GM12878 (cell line): ENCODE data around the gene FGFR1OP2. TPM values are rescaled to one million over a fixed set of nuclear protein-coding genes. Genes with fewer than 3 reads are reported as not detected.
A peak's percentile ranks its signal among the peaks of the same experiment; 100 is the strongest.

Source experiments
- CBFB ChIP-seq: IDR thresholded peaks from 2 replicates; pipeline ENCODE4 v1.6.1; 2016; ENCODE audit warnings: antibody characterized with exemption, low read depth
- CBX5 ChIP-seq: sonication (generic); IDR thresholded peaks from 2 replicates; pipeline ENCODE4 v1.6.1; 2016; ENCODE audit warnings: low read depth, moderate library complexity, mild to moderate bottlenecking, inconsistent platforms
- E2F8 ChIP-seq: fragments of 450-650 bp; IDR thresholded peaks from 2 replicates; pipeline ENCODE4 v1.6.1; 2018; ENCODE audit warnings: mild to moderate bottlenecking, low read depth, moderate library complexity; ENCODE audit not compliant: partially characterized antibody
- ETV6 ChIP-seq, 2 experiments: fragments of 450-650 bp in 1 of 2; IDR thresholded peaks in 1 of 2; conservative IDR thresholded peaks in 1 of 2; 2 replicates each; pipeline ENCODE4 v1.6.1; 2014; ENCODE audit warnings: antibody characterized with exemption in 1 of 2, borderline replicate concordance in 1 of 2, low read depth in 1 of 2, mild to moderate bottlenecking in 1 of 2, moderate library complexity in 1 of 2
- LARP7 ChIP-seq: fragments of 450-650 bp; IDR thresholded peaks from 2 replicates; pipeline ENCODE4 v1.6.1; 2017; ENCODE audit warnings: mild to moderate bottlenecking
- MTA3 ChIP-seq: IDR thresholded peaks from 2 replicates; pipeline ENCODE4 v1.6.1; 2012; ENCODE audit warnings: low read length, inconsistent platforms, borderline replicate concordance
- NBN ChIP-seq: fragments of 450-650 bp; IDR thresholded peaks from 2 replicates; pipeline ENCODE4 v1.6.1; 2016
- POLR2A ChIP-seq: IDR thresholded peaks from 2 replicates; pipeline ENCODE4 v1.6.1; 2011; ENCODE audit warnings: low read depth, mild to moderate bottlenecking, low read length
- POU2F2 ChIP-seq: IDR thresholded peaks from 3 replicates; pipeline ENCODE4 v1.6.1; 2011; ENCODE audit warnings: low read depth, mild to moderate bottlenecking, low read length, borderline replicate concordance
- RAD21 ChIP-seq: IDR thresholded peaks from 2 replicates; pipeline ENCODE4 v1.6.1; 2011; ENCODE audit warnings: mild to moderate bottlenecking, low read depth, low read length, moderate library complexity; ENCODE audit not compliant: insufficient read depth
- SKIL ChIP-seq: fragments of 450-650 bp; IDR thresholded peaks from 2 replicates; pipeline ENCODE4 v1.6.1; 2017; ENCODE audit warnings: mild to moderate bottlenecking, low read depth, inconsistent platforms; ENCODE audit not compliant: poor library complexity, severe bottlenecking
- ZNF217 ChIP-seq: fragments of 450-650 bp; IDR thresholded peaks from 2 replicates; pipeline ENCODE4 v1.6.1; 2017; ENCODE audit warnings: antibody characterized with exemption, mild to moderate bottlenecking
- ZSCAN29 ChIP-seq: fragments of 450-650 bp; IDR thresholded peaks from 2 replicates; pipeline ENCODE4 v1.6.1; 2017; ENCODE audit warnings: mild to moderate bottlenecking, moderate library complexity
- polyA plus RNA-seq, 11 experiments: library from polyadenylated mRNA; depleted of rRNA in 4 of 11; unstranded in 6 of 11; stranded (reverse) in 5 of 11; fragments of >200 nt; fragmentation: Nextera tagmentation in 4 of 11; fragmentation: Illumina TruSeq in 1 of 11; extraction: Ambion mirVana in 4 of 11; extraction: Trizol in 1 of 11; gene quantifications; 1 replicate in 1 of 11; 2 replicates in 10 of 11; pipeline versions ENCODE4 v1.2.1 to v1.2.3, GENCODE V29; 2011 to 2016; ENCODE audit warnings: inconsistent platforms in 2 of 11, missing spikeins in 2 of 11, low read depth in 1 of 11
- total RNA-seq, 4 experiments: library from RNA; depleted of rRNA in 3 of 4; stranded (reverse); fragments of >200 nt in 3 of 4; fragmentation: Illumina TruSeq in 1 of 4; extraction: Trizol in 1 of 4; gene quantifications; 2 replicates each; pipeline versions ENCODE4 v1.2.1 to v1.2.3, GENCODE V29; 2013 to 2021
- TF ChIP-seq, protein P1 (sequence below), 3 experiments: IDR thresholded peaks in 2 of 3; conservative IDR thresholded peaks in 1 of 3; 2 replicates each; pipeline ENCODE4 v1.5.1; 2011; ENCODE audit warnings: low read depth in 3 of 3, low read length in 3 of 3, mild to moderate bottlenecking in 3 of 3, control low read depth in 2 of 3, moderate library complexity in 2 of 3, inconsistent platforms in 1 of 3, mixed read lengths in 1 of 3; ENCODE audit not compliant: control insufficient read depth in 2 of 3, insufficient read depth in 1 of 3; ENCODE audit errors: extremely low read depth in 1 of 3
- TF ChIP-seq, protein P2 (sequence below): fragments of 450-650 bp; IDR thresholded peaks from 2 replicates; pipeline ENCODE4 v1.6.1; 2016; ENCODE audit warnings: mild to moderate bottlenecking, moderate library complexity, borderline replicate concordance
- TF ChIP-seq, protein P3 (sequence below): IDR thresholded peaks from 2 replicates; pipeline ENCODE4 v1.6.1; 2012; ENCODE audit warnings: low read length, inconsistent platforms

The FGFR1OP2 gene
- total and polyA plus RNA-seq, 10 of the 15 experiments (the other 5 are each of a cell fraction or from before 2014, with no cell fraction given), result 28.5 to 59.1 (median 38.3) TPM

DNA sequence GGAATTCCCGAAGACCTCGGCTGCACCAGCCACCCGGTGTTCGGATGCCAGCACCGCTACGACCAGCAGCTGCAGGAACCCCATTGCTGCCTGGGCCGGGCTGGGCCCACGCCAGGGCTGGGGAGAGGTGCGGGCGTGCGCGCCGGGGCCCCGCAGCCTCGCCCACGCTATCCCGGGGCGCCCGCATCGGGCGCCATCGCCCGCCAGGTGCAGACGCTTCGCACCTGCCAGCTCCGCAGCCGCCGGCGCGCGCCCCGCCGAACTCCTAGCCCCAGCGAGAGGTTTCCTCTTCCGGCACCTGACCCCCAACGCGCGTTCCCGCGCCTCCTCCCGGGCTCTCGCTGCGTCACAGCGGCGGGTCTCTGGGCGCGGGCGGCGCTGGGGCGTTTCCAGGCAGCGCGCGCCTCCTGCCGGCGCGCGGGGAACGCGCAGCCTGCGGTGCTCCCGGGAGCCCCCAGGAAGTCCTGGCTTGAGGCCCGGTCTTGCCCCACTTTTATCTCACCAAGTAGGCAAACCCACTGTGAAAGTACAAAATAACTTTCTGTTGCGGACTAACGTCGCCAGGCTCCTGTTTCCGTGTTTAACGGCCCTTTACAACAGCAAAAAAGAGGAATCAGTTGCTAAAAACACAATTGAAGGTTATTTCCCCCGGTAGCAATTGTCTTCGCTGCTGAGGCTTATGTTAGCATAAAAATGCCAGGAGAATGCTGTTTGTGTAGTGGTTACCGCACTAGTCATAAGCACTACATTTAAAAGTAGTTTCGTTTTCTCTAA is 76.0 kb downstream of the FGFR1OP2 start, which contains the start of gene TM7SF3 (continued):
- TF ChIP-seq, protein P1, sequence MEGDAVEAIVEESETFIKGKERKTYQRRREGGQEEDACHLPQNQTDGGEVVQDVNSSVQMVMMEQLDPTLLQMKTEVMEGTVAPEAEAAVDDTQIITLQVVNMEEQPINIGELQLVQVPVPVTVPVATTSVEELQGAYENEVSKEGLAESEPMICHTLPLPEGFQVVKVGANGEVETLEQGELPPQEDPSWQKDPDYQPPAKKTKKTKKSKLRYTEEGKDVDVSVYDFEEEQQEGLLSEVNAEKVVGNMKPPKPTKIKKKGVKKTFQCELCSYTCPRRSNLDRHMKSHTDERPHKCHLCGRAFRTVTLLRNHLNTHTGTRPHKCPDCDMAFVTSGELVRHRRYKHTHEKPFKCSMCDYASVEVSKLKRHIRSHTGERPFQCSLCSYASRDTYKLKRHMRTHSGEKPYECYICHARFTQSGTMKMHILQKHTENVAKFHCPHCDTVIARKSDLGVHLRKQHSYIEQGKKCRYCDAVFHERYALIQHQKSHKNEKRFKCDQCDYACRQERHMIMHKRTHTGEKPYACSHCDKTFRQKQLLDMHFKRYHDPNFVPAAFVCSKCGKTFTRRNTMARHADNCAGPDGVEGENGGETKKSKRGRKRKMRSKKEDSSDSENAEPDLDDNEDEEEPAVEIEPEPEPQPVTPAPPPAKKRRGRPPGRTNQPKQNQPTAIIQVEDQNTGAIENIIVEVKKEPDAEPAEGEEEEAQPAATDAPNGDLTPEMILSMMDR (IDR thresholded peaks at IDR 0.05 in 2 of 3, conservative IDR thresholded peaks at IDR 0.05 in 1 of 3; ENCODE audit: control insufficient read depth in 2 of 3, extremely low read depth in 1 of 3, insufficient read depth in 1 of 3, low read depth in 3 of 3, low read length in 3 of 3), result peak; percentile 85 to 99 (median 99)
- TF ChIP-seq SKIL (peak; percentile 66), ETV6 (conservative IDR thresholded peaks at IDR 0.05 in 1 of 2, IDR thresholded peaks at IDR 0.05 in 1 of 2; ENCODE audit: borderline replicate concordance in 1 of 2, low read depth in 1 of 2) (peak in 1 of 2 experiments; percentile 70; a peak in 1 of 4 replicates), CBFB (0 out of 2 replicates have a peak, but pooled peaks have one; percentile 70), MTA3 (peak; percentile 73; the same call in 1 of the 2 replicates), ZSCAN29 (no peak), ZNF217 (peak; percentile 86), CBX5 (peak; percentile 86; the same call in 1 of the 2 replicates), LARP7 (peak; percentile 94), E2F8 (no peak), RAD21 (peak; percentile 78), POU2F2 (0 out of 3 replicates have a peak, but pooled peaks have one; percentile 38), POLR2A (peak; percentile 81), NBN (peak; percentile 17; the same call in 1 of the 2 replicates)
- TF ChIP-seq, protein P2, sequence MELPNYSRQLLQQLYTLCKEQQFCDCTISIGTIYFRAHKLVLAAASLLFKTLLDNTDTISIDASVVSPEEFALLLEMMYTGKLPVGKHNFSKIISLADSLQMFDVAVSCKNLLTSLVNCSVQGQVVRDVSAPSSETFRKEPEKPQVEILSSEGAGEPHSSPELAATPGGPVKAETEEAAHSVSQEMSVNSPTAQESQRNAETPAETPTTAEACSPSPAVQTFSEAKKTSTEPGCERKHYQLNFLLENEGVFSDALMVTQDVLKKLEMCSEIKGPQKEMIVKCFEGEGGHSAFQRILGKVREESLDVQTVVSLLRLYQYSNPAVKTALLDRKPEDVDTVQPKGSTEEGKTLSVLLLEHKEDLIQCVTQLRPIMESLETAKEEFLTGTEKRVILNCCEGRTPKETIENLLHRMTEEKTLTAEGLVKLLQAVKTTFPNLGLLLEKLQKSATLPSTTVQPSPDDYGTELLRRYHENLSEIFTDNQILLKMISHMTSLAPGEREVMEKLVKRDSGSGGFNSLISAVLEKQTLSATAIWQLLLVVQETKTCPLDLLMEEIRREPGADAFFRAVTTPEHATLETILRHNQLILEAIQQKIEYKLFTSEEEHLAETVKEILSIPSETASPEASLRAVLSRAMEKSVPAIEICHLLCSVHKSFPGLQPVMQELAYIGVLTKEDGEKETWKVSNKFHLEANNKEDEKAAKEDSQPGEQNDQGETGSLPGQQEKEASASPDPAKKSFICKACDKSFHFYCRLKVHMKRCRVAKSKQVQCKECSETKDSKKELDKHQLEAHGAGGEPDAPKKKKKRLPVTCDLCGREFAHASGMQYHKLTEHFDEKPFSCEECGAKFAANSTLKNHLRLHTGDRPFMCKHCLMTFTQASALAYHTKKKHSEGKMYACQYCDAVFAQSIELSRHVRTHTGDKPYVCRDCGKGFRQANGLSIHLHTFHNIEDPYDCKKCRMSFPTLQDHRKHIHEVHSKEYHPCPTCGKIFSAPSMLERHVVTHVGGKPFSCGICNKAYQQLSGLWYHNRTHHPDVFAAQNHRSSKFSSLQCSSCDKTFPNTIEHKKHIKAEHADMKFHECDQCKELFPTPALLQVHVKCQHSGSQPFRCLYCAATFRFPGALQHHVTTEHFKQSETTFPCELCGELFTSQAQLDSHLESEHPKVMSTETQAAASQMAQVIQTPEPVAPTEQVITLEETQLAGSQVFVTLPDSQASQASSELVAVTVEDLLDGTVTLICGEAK, result no peak
- TF ChIP-seq, protein P3, sequence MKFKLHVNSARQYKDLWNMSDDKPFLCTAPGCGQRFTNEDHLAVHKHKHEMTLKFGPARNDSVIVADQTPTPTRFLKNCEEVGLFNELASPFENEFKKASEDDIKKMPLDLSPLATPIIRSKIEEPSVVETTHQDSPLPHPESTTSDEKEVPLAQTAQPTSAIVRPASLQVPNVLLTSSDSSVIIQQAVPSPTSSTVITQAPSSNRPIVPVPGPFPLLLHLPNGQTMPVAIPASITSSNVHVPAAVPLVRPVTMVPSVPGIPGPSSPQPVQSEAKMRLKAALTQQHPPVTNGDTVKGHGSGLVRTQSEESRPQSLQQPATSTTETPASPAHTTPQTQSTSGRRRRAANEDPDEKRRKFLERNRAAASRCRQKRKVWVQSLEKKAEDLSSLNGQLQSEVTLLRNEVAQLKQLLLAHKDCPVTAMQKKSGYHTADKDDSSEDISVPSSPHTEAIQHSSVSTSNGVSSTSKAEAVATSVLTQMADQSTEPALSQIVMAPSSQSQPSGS, result peak; percentile 66; the same call in 1 of the 2 replicates
